HFF-Myc (cell line): ENCODE data around the gene PRDM16.

ENCODE experiments used
- DNase-seq: peaks from one replicate; pipeline ENCODE4 v3.0.0-alpha.2; 2011; ENCODE audit warnings: low read depth; ENCODE audit errors: extremely low read depth
- H3K4me3 ChIP-seq: replicated peaks from 2 replicates; pipeline ENCODE4 v1.5.1; 2011; ENCODE audit warnings: low read depth, mild to moderate bottlenecking, control low read depth, low read length
- CTCF ChIP-seq: IDR thresholded peaks from 2 replicates; pipeline ENCODE4 v1.5.1; 2012; ENCODE audit warnings: mild to moderate bottlenecking, low read depth, low read length, control low read depth; ENCODE audit errors: missing control alignments

Gene PRDM16

GRCh38 chr1:3197781-3198316 is 128.8 kb downstream of the PRDM16 start:
- TF ChIP-seq CTCF: no peak
- no peak for DNase-seq
- no peak overlapping the region for H3K4me3 ChIP-seq

GRCh38 chr1:3198371-3199271 is 129.6 kb downstream of the PRDM16 start:
- no peak overlapping the region for H3K4me3 ChIP-seq
- TF ChIP-seq CTCF: no peak
- no peak for DNase-seq

GRCh38 chr1:3204725-3205124 is 135.7 kb downstream of the PRDM16 start:
- no peak overlapping the region for H3K4me3 ChIP-seq
- no peak for DNase-seq
- TF ChIP-seq CTCF: no peak

- no peak for DNase-seq
- H3K4me3 ChIP-seq: no peak overlapping the region
- TF ChIP-seq CTCF: no peak
These were observed 136.8 kb downstream of the PRDM16 start for GRCh38 chr1:3205815-3206214.

GRCh38 chr1:3206696-3207095 is 137.7 kb downstream of the PRDM16 start:
- no peak for TF ChIP-seq CTCF
- H3K4me3 ChIP-seq: no peak overlapping the region
- no peak for DNase-seq

GRCh38 chr1:3207217-3207848 is 138.3 kb downstream of the PRDM16 start:
- TF ChIP-seq CTCF: no peak
- no peak for DNase-seq
- no peak overlapping the region for H3K4me3 ChIP-seq
